GM18520 (cell line): ENCODE data around the gene EREG.
"Not testable (repeated sequence)": the region's sequence is repeated elsewhere in the genome, so short reads cannot be mapped to it uniquely, and the experiment has no call there.

Source experiments
- ATAC-seq: cut with Tn5 transposase; IDR thresholded peaks from one replicate; pipeline ENCODE4 v1.9.1; 2021; ENCODE audit not compliant: unreplicated experiment

The EREG gene

DNA sequence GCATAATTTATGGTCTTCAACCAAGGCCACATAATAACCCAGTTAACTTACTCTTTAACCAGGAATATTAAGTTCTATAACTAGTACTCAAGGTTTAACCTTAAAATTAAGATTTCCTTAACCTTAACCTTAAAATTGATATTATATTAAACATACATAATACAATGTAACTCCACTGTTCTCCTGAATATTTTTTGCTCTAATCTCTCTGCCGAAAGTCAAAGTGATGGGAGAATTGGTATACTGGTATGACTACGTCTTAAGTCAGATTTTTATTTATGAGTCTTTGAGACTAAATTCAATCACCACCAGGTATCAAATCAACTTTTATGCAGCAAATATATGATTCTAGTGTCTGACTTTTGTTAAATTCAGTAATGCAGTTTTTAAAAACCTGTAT, 22.8 kb downstream of the EREG start:
- no peak for ATAC-seq

DNA sequence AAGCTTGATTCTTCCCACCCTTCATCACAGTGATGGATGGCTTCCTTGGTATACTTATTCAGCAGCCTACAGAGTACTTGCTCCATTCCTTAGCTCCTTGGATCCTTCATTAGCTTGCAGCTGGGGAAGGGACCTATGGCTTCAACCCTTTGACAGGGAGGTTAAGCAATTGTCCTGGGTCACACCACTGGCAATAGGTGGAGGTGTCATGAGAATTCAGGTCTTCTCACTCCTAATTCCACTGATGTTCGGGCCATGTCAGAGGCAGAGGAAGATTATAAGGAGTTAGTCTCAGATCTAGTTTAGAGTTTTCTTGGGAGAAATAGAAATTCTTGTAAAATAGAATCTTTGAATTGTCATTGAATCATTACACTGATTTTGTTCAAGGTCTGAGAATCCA, 24.5 kb downstream of the EREG start:
- no peak for ATAC-seq

- no peak for ATAC-seq
Observed at GRCh38 chr4:74390677-74391076, 25.7 kb downstream of the EREG start.

DNA sequence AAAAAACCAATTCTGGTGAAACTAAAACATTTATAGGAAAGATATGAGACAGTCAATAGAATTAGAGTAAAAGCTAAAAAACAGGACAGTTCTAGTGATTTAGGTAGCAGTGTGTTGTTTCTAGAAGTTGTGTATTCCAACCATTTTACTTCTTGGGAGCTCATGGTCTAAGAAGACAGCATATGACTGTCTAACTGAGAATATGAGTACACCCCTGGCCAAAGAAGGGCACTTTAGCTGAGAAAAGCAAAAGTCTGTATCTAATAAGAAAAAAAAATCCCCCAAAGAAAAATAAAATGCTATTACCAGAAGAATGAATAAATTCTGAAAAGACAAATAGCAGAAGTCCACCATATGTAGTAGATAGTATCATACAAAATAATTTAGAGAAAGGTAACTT, 26.4 kb downstream of the EREG start:
- ATAC-seq: no peak

DNA sequence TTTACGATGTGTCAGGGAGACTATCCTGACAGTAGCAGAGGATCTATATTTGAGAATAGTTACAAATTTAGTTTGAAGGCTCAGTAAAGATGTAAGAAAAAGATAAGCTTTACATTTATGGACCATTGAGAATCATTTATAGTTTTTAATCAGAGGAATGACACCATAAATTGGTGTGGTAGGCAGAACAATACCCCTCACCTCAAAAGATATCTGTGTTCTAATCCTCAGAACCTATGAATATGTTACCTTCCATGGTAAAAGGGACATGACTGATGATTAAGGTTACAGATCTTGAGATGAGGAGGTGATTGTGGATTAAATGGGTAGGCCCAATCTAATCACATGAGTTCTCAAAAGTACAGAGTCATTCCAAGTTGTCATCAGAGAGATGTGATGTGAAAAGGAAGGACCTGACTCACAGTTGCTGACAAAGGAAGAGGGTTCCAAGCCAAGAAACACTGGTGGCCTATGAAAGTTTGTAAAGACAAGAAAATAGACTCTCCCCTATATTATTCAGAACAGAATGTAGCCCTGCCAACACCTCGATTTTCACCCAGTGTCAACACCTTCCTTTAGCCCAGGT, 27.0 kb downstream of the EREG start:
- ATAC-seq: no peak

DNA sequence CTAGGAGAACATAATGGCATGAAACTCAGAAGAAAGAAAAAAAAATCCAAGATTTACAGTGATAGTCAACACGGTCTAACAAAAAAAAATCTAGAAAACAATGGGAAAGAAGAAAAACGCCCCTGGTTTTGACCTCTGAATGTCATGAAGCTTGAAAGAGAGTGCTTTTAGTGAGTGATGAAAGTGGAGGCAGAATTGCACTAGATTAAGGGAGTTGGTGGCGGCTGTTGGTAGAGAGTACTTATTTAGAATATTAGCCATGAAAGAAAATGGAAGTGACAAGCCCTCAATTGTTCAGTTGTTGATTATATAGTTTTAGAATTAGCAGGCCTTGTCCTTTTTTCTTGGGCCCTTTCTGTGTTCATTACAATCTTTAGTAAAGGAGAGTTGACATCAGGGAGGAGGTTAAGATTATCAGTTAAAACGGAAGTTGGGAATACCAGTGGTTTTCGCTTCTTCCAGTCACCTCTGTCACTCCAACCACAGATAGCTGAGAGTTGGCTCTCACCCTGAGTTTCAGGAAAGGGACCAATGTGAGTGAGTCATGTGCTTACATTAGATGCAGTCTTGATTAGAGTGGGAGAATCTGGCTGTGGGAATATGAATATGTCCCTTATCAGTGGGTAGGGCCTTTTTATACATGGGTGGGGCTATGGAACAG, 29.7 kb downstream of the EREG start:
- no peak for ATAC-seq

GRCh38 chr4:74395633-74396032, 30.7 kb downstream of the EREG start:
- no peak for ATAC-seq

DNA sequence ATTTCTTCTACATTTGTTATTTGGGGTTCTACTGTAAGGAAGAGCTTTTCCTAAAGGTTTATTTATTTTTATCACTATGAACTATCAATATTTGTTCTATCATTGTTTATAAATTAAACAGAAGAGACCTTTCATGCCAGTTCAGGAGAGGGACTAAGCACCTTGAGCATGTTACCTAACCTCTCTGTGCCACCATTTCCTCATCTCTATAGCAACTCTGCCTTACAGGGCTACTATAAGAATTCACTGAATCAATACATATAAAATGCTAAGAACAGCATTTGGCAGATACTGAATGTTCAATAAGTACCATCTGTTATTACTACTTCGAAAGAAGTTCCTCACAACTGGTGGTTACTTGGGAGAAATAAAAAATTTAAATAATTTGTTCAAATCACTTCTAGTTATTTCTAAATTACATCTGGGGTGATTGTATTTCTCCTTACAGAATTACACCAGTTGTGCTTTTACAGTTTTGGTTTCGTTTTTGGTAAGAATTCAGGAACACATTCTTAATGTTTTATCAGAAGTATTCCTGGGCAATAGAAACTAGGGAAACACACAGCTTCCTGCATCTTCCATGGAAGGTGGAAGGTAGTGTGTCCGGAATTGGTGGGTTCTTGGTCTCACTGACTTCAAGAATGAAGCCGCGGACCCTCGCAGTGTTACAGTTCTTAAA, 32.9 kb downstream of the EREG start:
- no peak for ATAC-seq

- not testable (repeated sequence) for ATAC-seq
Observed at GRCh38 chr4:74398894-74399589, 34.1 kb downstream of the EREG start.

DNA sequence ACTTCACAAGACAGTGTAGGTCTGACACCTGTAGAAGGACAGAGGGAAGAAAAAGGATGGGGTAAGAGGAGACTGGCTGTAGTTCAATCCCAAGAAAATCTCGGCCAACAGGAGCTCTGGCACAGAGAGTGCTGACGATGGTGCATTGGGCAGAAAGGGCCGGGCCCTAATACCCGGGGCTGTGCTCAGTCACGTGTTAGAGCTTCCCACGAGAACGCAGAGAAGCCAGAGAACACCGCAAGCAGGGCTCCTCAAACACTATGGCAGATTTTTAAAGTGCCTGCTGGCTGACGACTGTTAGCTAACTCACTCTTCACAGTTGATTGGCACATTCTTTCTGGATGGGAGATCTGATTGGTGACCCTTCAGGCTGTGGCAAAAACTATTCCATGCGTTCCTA, 35.5 kb downstream of the EREG start:
- ATAC-seq: no peak

- peak; percentile 97 for ATAC-seq
Observed at GRCh38 chr4:74402692-74403456, 37.9 kb downstream of the EREG start.

DNA sequence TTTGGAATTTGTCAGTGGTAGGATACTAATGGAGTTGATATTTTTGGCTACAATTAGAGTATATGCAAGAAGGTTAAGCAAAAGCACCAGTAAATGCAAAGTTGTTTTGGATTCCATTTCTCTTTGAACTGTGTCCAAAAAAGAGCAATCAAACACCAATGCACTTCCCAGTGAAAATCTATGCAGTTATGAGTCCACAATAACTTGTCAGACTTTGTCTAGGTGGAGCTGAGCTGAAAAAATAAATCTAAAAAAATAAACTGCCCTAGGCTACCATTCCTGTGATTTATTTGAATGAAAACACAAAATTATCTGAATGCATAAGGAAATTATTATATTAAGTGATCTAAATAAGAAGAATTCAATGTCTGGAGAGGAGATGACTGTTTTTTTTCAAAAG, 42.9 kb downstream of the EREG start:
- ATAC-seq: no peak

DNA sequence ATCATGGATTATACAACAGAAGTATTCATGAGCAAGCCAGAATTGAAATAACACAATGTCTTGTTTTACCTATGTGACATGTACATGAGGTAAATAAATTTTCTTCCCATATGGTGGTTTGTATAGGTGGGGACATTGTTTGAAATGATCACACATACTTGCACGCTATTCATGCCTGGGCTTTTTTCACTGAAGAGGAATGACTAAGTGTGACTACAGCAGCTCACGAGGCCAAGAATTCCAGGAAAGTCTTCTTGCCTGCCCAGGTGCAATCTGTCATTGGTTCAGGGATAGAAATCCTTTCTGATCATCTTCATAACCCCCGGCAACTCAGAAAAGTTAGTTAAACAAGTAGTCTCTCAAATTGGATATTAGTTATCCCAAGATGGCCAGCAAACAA, 43.7 kb downstream of the EREG start:
- no peak for ATAC-seq

DNA sequence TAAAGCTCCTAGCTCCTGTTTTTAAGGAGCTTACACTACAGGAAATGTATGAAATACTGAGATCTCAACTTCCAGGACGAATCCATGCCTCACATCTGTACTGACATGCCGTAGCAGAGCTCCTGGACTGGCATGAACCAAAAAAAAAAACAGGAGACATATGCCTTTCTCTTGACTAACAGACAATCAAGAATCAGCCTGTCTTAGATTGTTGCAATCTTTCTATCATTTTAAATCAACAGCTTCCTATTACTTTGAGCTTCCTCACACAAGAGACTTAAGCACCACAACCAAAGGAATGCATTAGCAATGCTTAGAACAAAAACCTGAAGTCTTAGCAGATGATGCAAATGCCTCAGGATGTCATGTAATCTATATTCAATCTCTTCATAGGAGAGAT, 45.3 kb downstream of the EREG start:
- ATAC-seq: no peak

DNA sequence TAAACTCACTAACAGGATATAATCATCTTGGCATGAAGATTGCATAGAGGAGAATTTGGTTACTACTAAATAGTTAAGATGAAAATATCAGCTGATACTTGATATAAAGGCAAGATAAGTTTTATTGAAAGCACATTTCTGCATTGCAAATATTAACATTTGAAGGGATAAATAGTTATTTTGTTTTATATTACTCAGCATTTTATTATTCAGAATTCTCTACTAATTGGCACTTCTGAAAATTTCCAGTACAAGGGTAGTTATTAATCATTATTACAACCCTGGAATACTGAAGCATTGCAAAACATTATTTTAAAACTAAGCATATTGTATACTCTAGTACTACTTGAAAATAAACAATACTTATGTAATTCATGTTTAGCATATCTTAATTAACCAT, 47.3 kb downstream of the EREG start:
- no peak for ATAC-seq

DNA sequence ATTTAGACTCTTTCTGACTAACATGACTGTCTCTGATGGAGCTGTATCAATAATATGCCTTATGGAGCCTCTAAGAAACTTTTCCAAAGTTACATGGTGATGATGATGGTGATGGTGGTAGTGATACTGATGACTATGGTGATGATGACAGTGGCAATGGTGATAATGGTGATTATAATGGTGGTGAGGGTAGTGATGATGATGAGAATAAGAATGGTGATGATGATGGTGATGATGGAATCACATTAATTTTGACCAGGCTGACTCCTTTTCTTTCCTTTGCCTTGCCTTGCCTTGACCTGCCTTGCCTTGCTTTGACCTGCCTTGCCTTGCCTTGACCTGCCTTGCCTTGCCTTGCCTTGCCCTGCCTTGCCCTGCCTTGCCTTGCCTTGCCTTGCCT, 48.3 kb downstream of the EREG start:
- ATAC-seq: no peak

- no peak for ATAC-seq
Observed at GRCh38 chr4:74414149-74414809, 49.3 kb downstream of the EREG start.

DNA sequence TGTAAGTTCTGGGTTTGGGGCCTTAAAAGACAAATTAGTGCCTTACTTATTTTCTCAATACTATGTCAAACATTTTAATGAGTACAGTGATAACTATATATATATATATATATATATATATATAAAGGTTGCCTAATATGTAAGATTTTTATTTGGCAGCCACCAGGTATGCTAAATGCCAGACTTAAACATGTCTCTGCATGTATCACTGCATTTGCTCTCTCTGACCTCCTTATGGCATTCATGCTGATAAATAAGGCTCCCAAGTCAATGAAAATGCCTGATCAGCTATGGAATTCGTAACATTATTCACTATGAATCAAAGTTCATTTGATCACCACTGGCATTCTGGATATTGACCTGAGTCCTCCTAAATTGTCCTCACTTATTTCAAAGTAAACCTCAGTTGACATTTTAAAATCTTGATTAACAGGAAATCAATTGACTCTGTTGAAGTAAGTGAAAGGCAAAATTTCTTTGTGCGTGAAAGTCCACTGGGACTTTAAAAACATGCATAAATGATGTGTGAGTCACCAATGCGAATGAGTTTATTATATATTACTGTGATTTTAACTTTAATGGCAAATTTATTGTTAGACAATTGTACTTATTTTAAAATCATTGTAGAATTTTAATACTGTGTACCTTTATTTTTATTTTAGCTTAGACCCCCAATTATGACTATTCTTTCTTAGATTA, 50.8 kb downstream of the EREG start:
- ATAC-seq: no peak

GRCh38 chr4:74418063-74418670, 53.2 kb downstream of the EREG start:
- ATAC-seq: no peak

DNA sequence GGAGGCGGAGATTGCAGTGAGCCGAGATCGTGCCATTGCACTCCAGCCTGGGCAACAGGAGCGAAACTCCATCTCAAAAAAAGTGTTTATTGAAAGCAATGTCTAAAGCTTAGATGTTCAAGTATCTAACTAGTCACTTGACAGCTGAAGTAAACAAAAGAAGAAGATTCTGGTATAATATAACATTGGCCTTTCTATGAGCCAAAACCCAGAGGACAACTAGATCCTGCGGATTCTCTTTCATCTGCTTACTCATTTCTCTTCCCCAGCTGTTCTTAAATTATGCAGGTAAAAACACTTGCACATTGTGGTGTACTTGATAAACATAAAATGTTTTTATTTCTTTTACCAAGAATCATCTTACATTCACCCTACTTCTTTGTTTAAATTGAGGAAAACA, 55.9 kb downstream of the EREG start:
- no peak for ATAC-seq
